ENCODE measurements around the gene MECP2. TPM values are rescaled to one million over a fixed set of nuclear protein-coding genes. Genes with fewer than 3 reads are reported as not detected.

MECP2 gene
- total and polyA plus RNA-seq, 2 donors (not counting 1 experiment from before 2014, with no cell fraction given) = 20.0 to 122 TPM

DNA sequence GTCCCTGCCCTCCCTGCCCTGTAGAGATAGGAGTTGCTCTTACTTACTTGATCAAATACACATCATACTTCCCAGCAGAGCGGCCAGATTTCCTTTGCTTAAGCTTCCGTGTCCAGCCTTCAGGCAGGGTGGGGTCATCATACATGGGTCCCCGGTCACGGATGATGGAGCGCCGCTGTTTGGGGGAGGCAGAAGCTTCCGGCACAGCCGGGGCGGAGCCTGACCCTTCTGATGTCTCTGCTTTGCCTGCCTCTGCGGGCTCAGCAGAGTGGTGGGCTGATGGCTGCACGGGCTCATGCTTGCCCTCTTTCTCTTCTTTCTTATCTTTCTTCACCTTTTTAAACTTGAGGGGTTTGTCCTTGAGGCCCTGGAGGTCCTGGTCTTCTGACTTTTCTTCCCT is 65.4 kb downstream of the MECP2 start:
- TF ChIP-seq, protein P1, sequence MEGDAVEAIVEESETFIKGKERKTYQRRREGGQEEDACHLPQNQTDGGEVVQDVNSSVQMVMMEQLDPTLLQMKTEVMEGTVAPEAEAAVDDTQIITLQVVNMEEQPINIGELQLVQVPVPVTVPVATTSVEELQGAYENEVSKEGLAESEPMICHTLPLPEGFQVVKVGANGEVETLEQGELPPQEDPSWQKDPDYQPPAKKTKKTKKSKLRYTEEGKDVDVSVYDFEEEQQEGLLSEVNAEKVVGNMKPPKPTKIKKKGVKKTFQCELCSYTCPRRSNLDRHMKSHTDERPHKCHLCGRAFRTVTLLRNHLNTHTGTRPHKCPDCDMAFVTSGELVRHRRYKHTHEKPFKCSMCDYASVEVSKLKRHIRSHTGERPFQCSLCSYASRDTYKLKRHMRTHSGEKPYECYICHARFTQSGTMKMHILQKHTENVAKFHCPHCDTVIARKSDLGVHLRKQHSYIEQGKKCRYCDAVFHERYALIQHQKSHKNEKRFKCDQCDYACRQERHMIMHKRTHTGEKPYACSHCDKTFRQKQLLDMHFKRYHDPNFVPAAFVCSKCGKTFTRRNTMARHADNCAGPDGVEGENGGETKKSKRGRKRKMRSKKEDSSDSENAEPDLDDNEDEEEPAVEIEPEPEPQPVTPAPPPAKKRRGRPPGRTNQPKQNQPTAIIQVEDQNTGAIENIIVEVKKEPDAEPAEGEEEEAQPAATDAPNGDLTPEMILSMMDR (IDR thresholded peaks at IDR 0.05) = no peak
- no peak for TF ChIP-seq EZH2 (IDR thresholded peaks at IDR 0.05; ENCODE audit: borderline replicate concordance, insufficient read depth, low read depth, low read length, poor library complexity, severe bottlenecking)
- H3K4me2 ChIP-seq (replicated peaks; ENCODE audit: low read depth, low read length, poor library complexity, severe bottlenecking) = no peak overlapping the region
- H3K4me1 ChIP-seq (ENCODE audit: control insufficient read depth in 2 of 2, insufficient read depth in 2 of 2, low read length in 2 of 2) = no peaks in the 10 kb centered on the region
- no peak overlapping the region for H3K4me3 ChIP-seq (ENCODE audit: control extremely low read depth in 1 of 5, extremely low read depth in 1 of 5, insufficient read depth in 1 of 5, low read depth in 2 of 5, low read length in 4 of 5)
- peaks cover 6% of the 10 kb centered on the region for H3K4me1 Mint-ChIP-seq
- H2AFZ ChIP-seq (ENCODE audit: insufficient read depth, low read depth, low read length, poor library complexity, severe bottlenecking) = no peak overlapping the region
- H3K9me3 Mint-ChIP-seq (ENCODE audit: insufficient read depth) = no peaks in the 10 kb centered on the region
- no peak overlapping the region for H3K4me3 Mint-ChIP-seq
- POLR2A ChIA-PET = no interaction called here
- no peaks in the 10 kb centered on the region for H3K27me3 Mint-ChIP-seq
- ATAC-seq (ENCODE audit: low read depth) (no peak), DNase-seq (no peak)
- no peak overlapping the region for H3K27ac ChIP-seq (ENCODE audit: low read length in 2 of 2)
- no peaks in the 10 kb centered on the region for H3K9me3 ChIP-seq (ENCODE audit: control extremely low read depth in 1 of 3, control insufficient read depth in 2 of 3, insufficient read depth in 1 of 3, low read length in 2 of 3)
- CTCF ChIA-PET = no interaction called here
- no peak overlapping the region for H3K27ac Mint-ChIP-seq
- H4K20me1 ChIP-seq (ENCODE audit: control insufficient read depth, insufficient read depth, low read length, poor library complexity, severe bottlenecking) = peaks cover 36% of the 10 kb centered on the region
- WGBS (ENCODE audit: insufficient coverage) = 96% methylated on average over 4 of the region's 11 CpGs
- peaks cover 0 to 35% of the 10 kb centered on the region in 2 experiments for H3K36me3 ChIP-seq (replicated peaks in 1 of 2; ENCODE audit: control extremely low read depth in 1 of 2, control insufficient read depth in 1 of 2, extremely low read depth in 1 of 2, insufficient read depth in 2 of 2, low read length in 1 of 2)
- intact Hi-C loops (cut with micrococcal nuclease) = no loop called here
- no peak overlapping the region for H3K9ac ChIP-seq (ENCODE audit: low read length)
- H3K79me2 ChIP-seq (ENCODE audit: control insufficient read depth, insufficient read depth, low read length) = peaks cover 42% of the 10 kb centered on the region
- no peaks in the 10 kb centered on the region for H3K27me3 ChIP-seq (replicated peaks in 1 of 4; ENCODE audit: control extremely low read depth in 1 of 4, control insufficient read depth in 3 of 4, insufficient read depth in 4 of 4, low read length in 3 of 4)

DNA sequence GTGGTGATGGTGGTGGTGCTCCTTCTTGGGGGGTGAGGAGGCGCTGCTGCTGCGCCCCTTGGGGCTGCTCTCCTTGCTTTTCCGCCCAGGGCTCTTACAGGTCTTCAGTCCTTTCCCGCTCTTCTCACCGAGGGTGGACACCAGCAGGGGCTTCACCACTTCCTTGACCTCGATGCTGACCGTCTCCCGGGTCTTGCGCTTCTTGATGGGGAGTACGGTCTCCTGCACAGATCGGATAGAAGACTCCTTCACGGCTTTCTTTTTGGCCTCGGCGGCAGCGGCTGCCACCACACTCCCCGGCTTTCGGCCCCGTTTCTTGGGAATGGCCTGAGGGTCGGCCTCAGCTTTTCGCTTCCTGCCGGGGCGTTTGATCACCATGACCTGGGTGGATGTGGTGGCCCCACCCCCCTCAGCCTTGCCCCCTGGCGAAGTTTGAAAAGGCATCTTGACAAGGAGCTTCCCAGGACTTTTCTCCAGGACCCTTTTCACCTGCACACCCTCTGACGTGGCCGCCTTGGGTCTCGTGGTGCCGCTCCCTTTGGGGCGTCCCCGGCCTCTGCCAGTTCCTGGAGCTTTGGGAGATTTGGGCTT is 66.7 kb downstream of the MECP2 start:
- DNase-seq (no peak), ATAC-seq (ENCODE audit: low read depth) (no peak)
- no peaks in the 10 kb centered on the region for H3K27me3 ChIP-seq (replicated peaks in 1 of 4; ENCODE audit: control extremely low read depth in 1 of 4, control insufficient read depth in 3 of 4, insufficient read depth in 4 of 4, low read length in 3 of 4)
- Mint-ChIP-seq H3K9me3 (ENCODE audit: insufficient read depth) (no peaks in the 10 kb centered on the region), H3K27me3 (no peaks in the 10 kb centered on the region), H3K4me1 (no peaks in the 10 kb centered on the region), H3K4me3 (no peak overlapping the region), H3K27ac (no peak overlapping the region)
- H3K4me3 ChIP-seq (ENCODE audit: control extremely low read depth in 1 of 5, extremely low read depth in 1 of 5, insufficient read depth in 1 of 5, low read depth in 2 of 5, low read length in 4 of 5) = no peak overlapping the region
- ChIA-PET POLR2A (no interaction called here), CTCF (interaction anchor here (0.6 to 1.1 kb wide), 2 partner anchors 21 to 51 kb away, joined by 3 to 5 read pairs; no protein-coding TSS in a partner anchor)
- no peaks in the 10 kb centered on the region for H3K9me3 ChIP-seq (ENCODE audit: control extremely low read depth in 1 of 3, control insufficient read depth in 2 of 3, insufficient read depth in 1 of 3, low read length in 2 of 3)
- H3K9ac ChIP-seq (ENCODE audit: low read length) = no peak overlapping the region
- H3K79me2 ChIP-seq (ENCODE audit: control insufficient read depth, insufficient read depth, low read length) = peaks cover 34% of the 10 kb centered on the region
- intact Hi-C loops (cut with micrococcal nuclease) = no loop called here
- H3K4me2 ChIP-seq (replicated peaks; ENCODE audit: low read depth, low read length, poor library complexity, severe bottlenecking) = no peak overlapping the region
- no peak overlapping the region for H2AFZ ChIP-seq (ENCODE audit: insufficient read depth, low read depth, low read length, poor library complexity, severe bottlenecking)
- no peaks in the 10 kb centered on the region for H3K4me1 ChIP-seq (ENCODE audit: control insufficient read depth in 2 of 2, insufficient read depth in 2 of 2, low read length in 2 of 2)
- H4K20me1 ChIP-seq (ENCODE audit: control insufficient read depth, insufficient read depth, low read length, poor library complexity, severe bottlenecking) = peaks cover 36% of the 10 kb centered on the region
- TF ChIP-seq EZH2 (IDR thresholded peaks at IDR 0.05; ENCODE audit: borderline replicate concordance, insufficient read depth, low read depth, low read length, poor library complexity, severe bottlenecking) = no peak
- TF ChIP-seq, protein P1 (IDR thresholded peaks at IDR 0.05) = no peak
- H3K27ac ChIP-seq (ENCODE audit: low read length in 2 of 2) = no peak overlapping the region
- peaks cover 0 to 40% of the 10 kb centered on the region in 2 experiments for H3K36me3 ChIP-seq (replicated peaks in 1 of 2; ENCODE audit: control extremely low read depth in 1 of 2, control insufficient read depth in 1 of 2, extremely low read depth in 1 of 2, insufficient read depth in 2 of 2, low read length in 1 of 2)
- 96% methylated on average over 11 of the region's 29 CpGs for WGBS (ENCODE audit: insufficient coverage)

Measured in B cell (primary cell).